ENCODE results near the gene TMEM204. TPM values are rescaled to one million over a fixed set of nuclear protein-coding genes. Genes with fewer than 3 reads are reported as not detected.

The TMEM204 gene
- total RNA-seq, 1 experiment from 2014 or later = 1.2 TPM

DNA sequence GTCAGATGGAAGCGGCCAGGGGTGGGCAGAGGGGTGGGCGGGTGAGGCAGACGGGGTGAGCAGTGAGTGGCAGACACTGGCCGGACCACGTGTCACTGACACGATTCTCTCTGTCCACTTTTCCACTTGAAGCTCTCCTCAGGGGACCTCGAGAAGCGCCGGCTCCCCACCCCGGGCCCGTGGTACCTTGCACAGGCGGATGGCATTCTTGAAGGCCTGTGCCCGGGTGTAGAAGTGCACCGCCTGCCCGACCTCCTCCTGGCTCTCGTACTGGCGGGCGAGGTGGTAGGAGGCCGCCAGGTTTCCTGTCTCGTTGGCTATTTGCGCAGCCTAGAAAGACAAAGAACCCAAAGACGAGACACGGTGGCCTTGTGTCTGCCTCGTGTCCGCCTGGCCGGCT lies 9.1 kb upstream of the TMEM204 start:
- Histone ChIP-seq H3K27me3 (no peaks in the 10 kb centered on the region), H3K27ac (no peak overlapping the region), H3K4me1 (no peaks in the 10 kb centered on the region), H3K36me3 (no peaks in the 10 kb centered on the region), H3K9me3 (replicated peaks) (no peaks in the 10 kb centered on the region), H3K4me3 (no peak overlapping the region)
- DNase-seq = no peak

GRCh38 chr16:1525871-1526607 lies 7.4 kb upstream of the TMEM204 start:
- Histone ChIP-seq H3K27ac (no peak overlapping the region), H3K27me3 (0 out of 2 replicates have a peak, but pooled peaks cover 5% of the 10 kb centered on the region), H3K36me3 (no peaks in the 10 kb centered on the region)

DNA sequence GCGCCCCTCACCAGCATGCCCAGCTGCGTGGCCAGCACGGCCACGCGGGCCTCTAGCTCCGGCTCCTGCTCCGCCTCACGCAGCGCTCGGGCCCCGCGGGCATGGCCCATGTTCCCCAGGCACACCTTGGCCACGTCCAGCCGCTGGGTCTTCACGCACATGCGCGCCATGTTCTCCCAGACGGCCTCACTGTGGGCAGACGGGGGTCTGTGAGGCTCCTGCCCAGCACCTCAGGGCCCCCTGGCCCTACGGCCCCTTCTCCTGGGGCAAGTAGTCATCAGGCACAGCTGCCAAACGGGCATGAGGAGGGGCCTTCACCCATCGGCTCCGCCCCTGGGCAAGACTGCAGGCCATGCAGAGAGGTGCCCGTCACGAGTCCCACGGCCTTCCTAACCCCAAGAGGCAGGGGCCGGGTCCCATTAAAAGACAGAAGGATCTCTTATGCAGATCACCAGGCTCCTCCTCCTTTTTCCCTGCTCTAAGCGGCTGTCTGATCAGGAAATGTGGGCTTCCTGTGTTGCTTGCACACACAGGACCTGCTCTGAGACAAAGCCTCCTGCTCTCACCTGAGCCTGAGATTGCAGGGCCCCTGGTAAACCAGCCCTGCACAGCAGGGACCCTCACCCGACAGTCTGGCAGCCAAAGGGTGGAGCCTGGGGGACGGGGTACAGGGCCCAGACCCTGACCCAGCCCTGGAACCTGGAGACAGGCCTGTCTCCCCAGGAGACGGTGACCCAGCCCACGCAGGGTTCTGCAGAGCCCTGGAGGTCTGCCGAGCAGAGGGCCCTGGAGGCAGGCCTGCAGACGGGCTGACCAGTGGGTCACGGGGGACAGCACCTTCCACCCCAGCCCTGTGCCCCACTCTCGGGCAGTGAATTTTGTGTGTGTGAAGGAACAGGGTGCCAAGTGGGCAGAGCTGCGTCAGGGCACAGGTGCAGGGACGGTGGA lies 6.6 kb upstream of the TMEM204 start:
- H3K36me3 ChIP-seq = no peaks in the 10 kb centered on the region
- H3K27me3 ChIP-seq = peaks cover 9% of the 10 kb centered on the region; the same call in 1 of the 2 replicates
- H3K9me3 ChIP-seq (replicated peaks) = no peaks in the 10 kb centered on the region
- no peak for DNase-seq
- no peaks in the 10 kb centered on the region for H3K4me1 ChIP-seq
- H3K27ac ChIP-seq = no peak overlapping the region
- no peak overlapping the region for H3K4me3 ChIP-seq

More at GRCh38 chr16:1525871-1526607, 7.4 kb upstream of the TMEM204 start:
- Histone ChIP-seq H3K4me1 (no peaks in the 10 kb centered on the region), H3K4me3 (no peak overlapping the region), H3K9me3 (replicated peaks) (no peaks in the 10 kb centered on the region)
- DNase-seq = no peak

DNA sequence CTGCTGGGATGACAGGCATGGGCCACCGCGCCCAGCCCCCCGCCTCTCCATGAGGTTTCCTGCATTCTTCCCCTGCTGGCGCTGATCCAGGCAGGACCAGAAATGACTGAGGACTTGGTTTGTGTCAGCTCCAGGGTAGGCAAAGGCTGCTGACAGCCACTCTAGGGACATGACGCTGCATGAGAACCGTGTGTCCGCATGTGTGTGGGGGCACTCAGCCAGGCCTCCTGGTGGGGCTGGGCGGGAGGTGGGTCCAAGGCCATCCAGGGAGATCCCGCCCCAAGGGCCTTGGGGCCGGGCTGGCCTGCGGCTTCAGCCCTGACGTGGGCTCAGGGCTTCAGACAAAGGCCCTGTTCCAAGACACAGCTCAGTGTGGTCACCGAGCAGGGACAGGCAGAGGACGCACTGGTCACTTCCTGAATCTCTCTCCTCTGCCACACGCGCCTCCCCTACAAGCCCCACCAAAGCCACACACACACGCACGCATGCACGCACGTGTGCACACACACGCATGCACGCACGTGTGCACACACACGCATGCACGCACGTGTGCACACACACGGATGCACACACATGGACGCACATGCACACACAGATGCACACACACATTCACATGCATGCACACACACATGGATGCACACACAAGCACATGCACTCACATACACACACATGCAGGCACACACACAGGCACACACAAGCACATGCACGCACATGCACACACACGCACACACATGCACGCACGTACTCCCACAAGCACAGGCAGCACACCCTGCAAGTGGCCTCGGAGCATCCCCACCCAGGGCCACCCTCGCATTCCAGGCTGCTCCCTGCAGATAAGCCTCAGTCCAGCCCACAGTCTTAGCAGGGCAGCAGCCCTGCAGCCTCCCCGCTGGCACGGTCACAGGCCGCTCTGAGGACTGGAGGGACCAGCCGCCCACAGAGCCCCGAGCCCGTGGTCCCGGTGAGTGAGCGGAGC lies 5.3 kb upstream of the TMEM204 start:
- Histone ChIP-seq H3K4me1 (peaks cover 4% of the 10 kb centered on the region; the same call in 1 of the 2 replicates), H3K36me3 (no peaks in the 10 kb centered on the region), H3K27me3 (peaks cover 9% of the 10 kb centered on the region; the same call in 1 of the 2 replicates), H3K4me3 (no peak overlapping the region), H3K27ac (no peak overlapping the region), H3K9me3 (replicated peaks) (no peaks in the 10 kb centered on the region)
- DNase-seq = no peak

GRCh38 chr16:1528921-1529537 lies 4.4 kb upstream of the TMEM204 start:
- Histone ChIP-seq H3K27me3 (peaks cover 9% of the 10 kb centered on the region; the same call in 1 of the 2 replicates), H3K27ac (no peak overlapping the region), H3K4me1 (peaks cover 13% of the 10 kb centered on the region; the same call in 1 of the 2 replicates)

GRCh38 chr16:1530349-1530882 lies 3.0 kb upstream of the TMEM204 start:
- H3K36me3 ChIP-seq = no peaks in the 10 kb centered on the region
- DNase-seq = no peak
- peaks cover 13% of the 10 kb centered on the region; the same call in 1 of the 2 replicates for H3K4me1 ChIP-seq
- H3K9me3 ChIP-seq (replicated peaks) = no peaks in the 10 kb centered on the region
- no peak overlapping the region for H3K27ac ChIP-seq
- H3K4me3 ChIP-seq = no peak overlapping the region
- H3K27me3 ChIP-seq = peaks cover 9% of the 10 kb centered on the region; the same call in 1 of the 2 replicates

More at GRCh38 chr16:1528921-1529537, 4.4 kb upstream of the TMEM204 start:
- no peaks in the 10 kb centered on the region for H3K9me3 ChIP-seq (replicated peaks)
- DNase-seq = no peak
- no peaks in the 10 kb centered on the region for H3K36me3 ChIP-seq
- no peak overlapping the region for H3K4me3 ChIP-seq

DNA sequence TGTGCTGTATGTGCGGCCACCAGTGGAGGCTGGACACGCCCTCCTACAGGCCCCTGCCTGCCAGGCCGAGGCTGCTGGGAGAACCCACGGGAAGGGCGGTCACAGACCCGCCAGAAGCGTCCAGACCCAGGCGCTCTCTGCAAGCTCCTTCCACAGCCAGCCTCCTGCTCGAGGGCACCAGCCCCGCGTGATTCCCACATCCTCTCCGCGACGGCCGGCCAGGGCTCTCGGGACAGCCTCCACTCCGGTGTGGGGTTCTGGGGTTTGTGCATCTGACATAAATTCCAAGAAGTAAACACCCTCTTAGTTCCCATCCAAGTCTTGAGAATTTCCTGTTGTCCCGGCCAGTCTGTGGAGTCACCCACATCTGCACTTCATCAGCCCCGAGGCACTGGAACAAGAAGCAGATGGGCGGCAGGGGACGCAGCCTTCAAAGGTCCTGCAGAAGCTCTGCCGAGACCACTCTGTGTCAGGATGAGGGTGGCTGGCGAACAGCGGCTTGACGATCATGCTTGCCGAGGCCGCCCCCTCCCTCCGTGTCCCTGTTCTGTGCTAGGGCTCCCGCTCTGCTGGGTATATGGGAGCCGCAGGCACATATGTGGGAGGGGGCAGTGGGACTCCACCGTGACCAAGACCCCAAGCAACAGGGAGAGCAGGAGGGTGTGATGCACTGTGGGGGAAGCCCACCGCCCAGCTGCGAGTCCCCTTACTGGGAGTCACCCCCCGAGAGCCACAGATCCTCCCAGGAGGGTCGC lies 2.4 kb upstream of the TMEM204 start:
- peaks cover 9% of the 10 kb centered on the region; the same call in 1 of the 2 replicates for H3K27me3 ChIP-seq
- peaks cover 13% of the 10 kb centered on the region; the same call in 1 of the 2 replicates for H3K4me1 ChIP-seq
- no peaks in the 10 kb centered on the region for H3K36me3 ChIP-seq
- H3K4me3 ChIP-seq = no peak overlapping the region
- DNase-seq = no peak
- no peak overlapping the region for H3K27ac ChIP-seq
- no peaks in the 10 kb centered on the region for H3K9me3 ChIP-seq (replicated peaks)

DNA sequence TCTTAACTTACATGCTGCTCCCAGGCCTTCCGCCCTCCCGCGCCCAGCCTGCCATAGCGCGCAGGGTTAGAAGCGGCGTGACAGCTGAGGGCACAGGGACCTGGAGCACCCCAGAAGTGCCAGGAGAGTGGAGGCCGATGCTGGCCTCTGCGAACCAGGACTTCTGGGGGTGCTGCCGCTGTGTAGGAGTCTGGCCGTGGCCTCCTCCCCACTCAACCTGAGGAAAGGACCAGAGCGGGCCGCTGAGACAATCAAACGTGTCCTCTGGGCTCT lies 1.9 kb upstream of the TMEM204 start:
- H3K4me1 ChIP-seq = peaks cover 13% of the 10 kb centered on the region; the same call in 1 of the 2 replicates
- H3K27ac ChIP-seq = no peak overlapping the region
- no peak for DNase-seq
- no peaks in the 10 kb centered on the region for H3K36me3 ChIP-seq
- H3K27me3 ChIP-seq = peaks cover 9% of the 10 kb centered on the region; the same call in 1 of the 2 replicates
- H3K9me3 ChIP-seq (replicated peaks) = no peaks in the 10 kb centered on the region
- H3K4me3 ChIP-seq = no peak overlapping the region

- Histone ChIP-seq H3K27me3 (peaks cover 9% of the 10 kb centered on the region; the same call in 1 of the 2 replicates), H3K27ac (no peak overlapping the region), H3K4me1 (peaks cover 13% of the 10 kb centered on the region; the same call in 1 of the 2 replicates), H3K4me3 (no peak overlapping the region), H3K9me3 (replicated peaks) (no peaks in the 10 kb centered on the region), H3K36me3 (no peaks in the 10 kb centered on the region)
- peak in 1 of 2 experiments; percentile 29 for DNase-seq
Measured at GRCh38 chr16:1532081-1532760, 1.2 kb upstream of the TMEM204 start.

DNA sequence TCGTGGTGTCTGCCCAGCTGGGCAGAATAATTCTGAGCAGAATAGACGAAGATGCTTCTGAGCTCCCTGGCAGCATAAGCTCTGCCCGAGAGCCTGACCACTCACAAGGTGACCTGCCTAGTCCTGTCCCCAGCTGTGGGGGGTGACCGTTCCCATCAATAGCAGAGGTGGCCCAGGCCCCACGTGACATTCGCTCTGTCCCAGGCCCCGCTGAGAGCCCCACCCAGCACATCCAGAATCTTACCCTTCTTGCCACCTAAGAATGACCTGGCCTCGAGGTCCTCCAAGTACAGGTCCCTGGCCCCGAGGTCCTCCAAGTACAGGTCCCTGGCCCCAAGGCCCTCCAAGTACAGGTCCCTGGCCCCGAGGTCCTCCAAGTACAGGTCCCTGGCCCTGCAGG lies 695 bp upstream of the TMEM204 start:
- Histone ChIP-seq H3K27ac (no peak overlapping the region), H3K4me3 (no peak overlapping the region)

GRCh38 chr16:1534021-1535020 lies 855 bp downstream of the TMEM204 start:
- Histone ChIP-seq H3K27me3 (peaks cover 9% of the 10 kb centered on the region; the same call in 1 of the 2 replicates), H3K4me1 (peaks cover 13% of the 10 kb centered on the region; the same call in 1 of the 2 replicates), H3K36me3 (no peaks in the 10 kb centered on the region), H3K27ac (peak overlapping the region; percentile 37; the same call in 1 of the 2 replicates), H3K9me3 (replicated peaks) (no peaks in the 10 kb centered on the region), H3K4me3 (no peak overlapping the region; the same call in 1 of the 2 replicates)
- DNase-seq = no peak

More for the DNA sequence above, 695 bp upstream of the TMEM204 start:
- H3K4me1 ChIP-seq = peaks cover 13% of the 10 kb centered on the region; the same call in 1 of the 2 replicates
- no peak for DNase-seq
- no peaks in the 10 kb centered on the region for H3K36me3 ChIP-seq
- peaks cover 9% of the 10 kb centered on the region; the same call in 1 of the 2 replicates for H3K27me3 ChIP-seq
- H3K9me3 ChIP-seq (replicated peaks) = no peaks in the 10 kb centered on the region

All from SJCRH30 (cell line).